PFSK-1 (cell line): ENCODE data around the gene TMEM132D.

Experiments used
- FOXP2 ChIP-seq: optimal IDR thresholded peaks from 2 replicates; pipeline ENCODE3; 2011; ENCODE audit warnings: borderline replicate concordance, control low read depth, inconsistent platforms; ENCODE audit not compliant: insufficient read depth; ENCODE audit errors: extremely low read length, extremely low read depth
- POLR2AphosphoS5 ChIP-seq: IDR thresholded peaks from 2 replicates; pipeline ENCODE4 v1.6.1; 2012; ENCODE audit warnings: low read depth, mild to moderate bottlenecking, control low read depth, low read length, moderate library complexity
- SIN3A ChIP-seq: IDR thresholded peaks from 2 replicates; pipeline ENCODE4 v1.6.1; 2012; ENCODE audit warnings: mild to moderate bottlenecking, low read length, moderate library complexity, borderline replicate concordance; ENCODE audit not compliant: insufficient read depth
- TAF1 ChIP-seq: IDR thresholded peaks from 2 replicates; pipeline ENCODE4 v1.6.1; 2012; ENCODE audit warnings: low read length, control low read depth, borderline replicate concordance; ENCODE audit not compliant: insufficient read depth
- TF ChIP-seq, protein P1 (sequence below), 2 experiments: IDR thresholded peaks; 2 replicates each; pipeline versions ENCODE4 v1.6.1 to v1.8.0; 2011 to 2012; ENCODE audit warnings: low read depth in 2 of 2, low read length in 2 of 2, control low read depth in 1 of 2, inconsistent platforms in 1 of 2, mild to moderate bottlenecking in 1 of 2, moderate library complexity in 1 of 2; ENCODE audit not compliant: insufficient read depth in 1 of 2

The TMEM132D gene

GRCh38 chr12:129483111-129483893 lies 420.5 kb downstream of the TMEM132D start:
- no peak for TF ChIP-seq POLR2AphosphoS5
- TF ChIP-seq, protein P1, sequence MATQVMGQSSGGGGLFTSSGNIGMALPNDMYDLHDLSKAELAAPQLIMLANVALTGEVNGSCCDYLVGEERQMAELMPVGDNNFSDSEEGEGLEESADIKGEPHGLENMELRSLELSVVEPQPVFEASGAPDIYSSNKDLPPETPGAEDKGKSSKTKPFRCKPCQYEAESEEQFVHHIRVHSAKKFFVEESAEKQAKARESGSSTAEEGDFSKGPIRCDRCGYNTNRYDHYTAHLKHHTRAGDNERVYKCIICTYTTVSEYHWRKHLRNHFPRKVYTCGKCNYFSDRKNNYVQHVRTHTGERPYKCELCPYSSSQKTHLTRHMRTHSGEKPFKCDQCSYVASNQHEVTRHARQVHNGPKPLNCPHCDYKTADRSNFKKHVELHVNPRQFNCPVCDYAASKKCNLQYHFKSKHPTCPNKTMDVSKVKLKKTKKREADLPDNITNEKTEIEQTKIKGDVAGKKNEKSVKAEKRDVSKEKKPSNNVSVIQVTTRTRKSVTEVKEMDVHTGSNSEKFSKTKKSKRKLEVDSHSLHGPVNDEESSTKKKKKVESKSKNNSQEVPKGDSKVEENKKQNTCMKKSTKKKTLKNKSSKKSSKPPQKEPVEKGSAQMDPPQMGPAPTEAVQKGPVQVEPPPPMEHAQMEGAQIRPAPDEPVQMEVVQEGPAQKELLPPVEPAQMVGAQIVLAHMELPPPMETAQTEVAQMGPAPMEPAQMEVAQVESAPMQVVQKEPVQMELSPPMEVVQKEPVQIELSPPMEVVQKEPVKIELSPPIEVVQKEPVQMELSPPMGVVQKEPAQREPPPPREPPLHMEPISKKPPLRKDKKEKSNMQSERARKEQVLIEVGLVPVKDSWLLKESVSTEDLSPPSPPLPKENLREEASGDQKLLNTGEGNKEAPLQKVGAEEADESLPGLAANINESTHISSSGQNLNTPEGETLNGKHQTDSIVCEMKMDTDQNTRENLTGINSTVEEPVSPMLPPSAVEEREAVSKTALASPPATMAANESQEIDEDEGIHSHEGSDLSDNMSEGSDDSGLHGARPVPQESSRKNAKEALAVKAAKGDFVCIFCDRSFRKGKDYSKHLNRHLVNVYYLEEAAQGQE (IDR thresholded peaks at IDR 0.05; ENCODE audit: insufficient read depth in 1 of 2, low read depth in 2 of 2, low read length in 2 of 2) = no peak
- no peak for TF ChIP-seq SIN3A
- TF ChIP-seq FOXP2 = no peak
- no peak for TF ChIP-seq TAF1

- TF ChIP-seq FOXP2 = no peak
- TF ChIP-seq POLR2AphosphoS5 = no peak
- no peak for TF ChIP-seq SIN3A
- TF ChIP-seq TAF1 = no peak
- TF ChIP-seq, protein P1 (IDR thresholded peaks at IDR 0.05; ENCODE audit: insufficient read depth in 1 of 2, low read depth in 2 of 2, low read length in 2 of 2) = no peak
Measured at GRCh38 chr12:129481921-129482320, 421.9 kb downstream of the TMEM132D start.

- TF ChIP-seq, protein P1 (IDR thresholded peaks at IDR 0.05; ENCODE audit: insufficient read depth in 1 of 2, low read depth in 2 of 2, low read length in 2 of 2) = no peak
- no peak for TF ChIP-seq TAF1
- TF ChIP-seq SIN3A = no peak
Measured at GRCh38 chr12:129470196-129470595, 433.6 kb downstream of the TMEM132D start.

DNA sequence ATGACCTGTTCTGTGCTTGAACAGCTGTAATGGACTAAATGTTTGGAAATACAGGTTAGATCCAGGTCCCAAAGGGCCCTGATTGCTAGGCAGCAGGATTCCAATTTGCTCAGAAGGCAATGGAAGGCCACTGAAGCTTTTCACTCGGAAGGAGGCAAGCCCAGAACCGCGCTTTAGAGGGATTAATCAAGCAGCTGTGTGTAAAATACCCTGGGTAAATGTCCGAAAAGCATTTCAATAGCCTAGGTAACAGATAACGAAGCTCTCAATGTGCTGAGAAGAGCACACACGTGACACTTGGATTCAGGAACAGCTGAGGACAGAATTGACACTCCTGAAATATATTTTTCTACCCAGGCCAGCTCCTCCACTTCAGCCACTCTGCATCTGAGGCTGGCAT lies 436.1 kb downstream of the TMEM132D start:
- TF ChIP-seq TAF1 (no peak), SIN3A (no peak), POLR2AphosphoS5 (no peak), FOXP2 (no peak)
- TF ChIP-seq, protein P1 (IDR thresholded peaks at IDR 0.05; ENCODE audit: insufficient read depth in 1 of 2, low read depth in 2 of 2, low read length in 2 of 2) = no peak
